DMS114 treated with DMSO at 0.1 percent for 48 hours (cell line): ENCODE measurements around the gene ADAR.

Experiments
- DNase-seq: peaks from one replicate; lab custom pipeline; 2025; ENCODE audit not compliant: unreplicated experiment; lab: John Stamatoyannopoulos, UW

ADAR gene

GRCh38 chr1:154559466-154560044, 48.4 kb downstream of the ADAR start:
- DNase-seq, result peak; percentile 93

GRCh38 chr1:154558720-154559465, 49.1 kb downstream of the ADAR start:
- DNase-seq, result peak; percentile 100

DNA sequence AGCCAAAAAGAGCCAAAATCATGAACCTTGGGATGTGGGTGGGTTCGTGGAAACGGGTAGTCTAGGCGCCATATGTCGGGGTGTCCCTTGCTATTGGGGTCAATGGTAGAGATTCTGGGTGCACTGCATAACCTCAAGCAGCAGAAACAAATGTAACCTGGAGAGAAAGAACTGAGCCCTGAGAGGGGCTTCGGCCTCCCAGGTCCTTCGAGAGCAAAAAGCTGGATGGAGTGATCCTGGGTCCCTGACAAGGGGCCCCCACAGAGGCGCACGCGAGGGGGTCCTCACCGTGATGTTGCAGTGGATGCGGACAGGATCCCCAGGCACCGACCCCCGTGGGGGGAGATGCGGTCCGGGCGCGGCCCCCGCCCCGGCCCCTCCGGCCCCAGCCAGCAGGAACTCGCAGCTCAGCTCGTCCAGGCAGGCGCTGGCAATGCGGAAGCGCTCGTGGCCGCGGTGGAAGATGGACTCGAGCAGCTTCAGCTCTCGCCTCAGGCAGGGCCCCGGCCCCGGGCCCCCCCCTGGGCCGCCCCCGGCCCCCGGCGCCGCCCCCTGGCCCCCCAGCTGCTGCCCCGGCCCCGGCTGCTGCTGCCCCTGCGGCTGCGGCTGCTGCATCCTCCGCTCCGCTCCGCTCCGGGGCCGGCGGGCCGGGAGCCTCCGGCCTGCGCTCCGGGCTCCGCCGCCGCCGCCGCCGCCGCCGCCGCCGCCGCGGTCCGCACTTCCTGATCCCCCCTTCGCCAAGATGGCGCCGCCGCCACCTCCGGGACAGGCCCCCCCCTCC, 49.9 kb downstream of the ADAR start, which contains the start of gene UBE2Q1:
TSS of gene UBE2Q1 (minus strand) at position 724 of the 781 bp plus-strand sequence. CDS start at position 615, 109 bp downstream.
- no peak for DNase-seq

- no peak for DNase-seq
These were observed 50.6 kb downstream of the ADAR start for GRCh38 chr1:154557248-154557938.

- no peak for DNase-seq
These were observed 51.6 kb downstream of the ADAR start for GRCh38 chr1:154556422-154556821.

DNA sequence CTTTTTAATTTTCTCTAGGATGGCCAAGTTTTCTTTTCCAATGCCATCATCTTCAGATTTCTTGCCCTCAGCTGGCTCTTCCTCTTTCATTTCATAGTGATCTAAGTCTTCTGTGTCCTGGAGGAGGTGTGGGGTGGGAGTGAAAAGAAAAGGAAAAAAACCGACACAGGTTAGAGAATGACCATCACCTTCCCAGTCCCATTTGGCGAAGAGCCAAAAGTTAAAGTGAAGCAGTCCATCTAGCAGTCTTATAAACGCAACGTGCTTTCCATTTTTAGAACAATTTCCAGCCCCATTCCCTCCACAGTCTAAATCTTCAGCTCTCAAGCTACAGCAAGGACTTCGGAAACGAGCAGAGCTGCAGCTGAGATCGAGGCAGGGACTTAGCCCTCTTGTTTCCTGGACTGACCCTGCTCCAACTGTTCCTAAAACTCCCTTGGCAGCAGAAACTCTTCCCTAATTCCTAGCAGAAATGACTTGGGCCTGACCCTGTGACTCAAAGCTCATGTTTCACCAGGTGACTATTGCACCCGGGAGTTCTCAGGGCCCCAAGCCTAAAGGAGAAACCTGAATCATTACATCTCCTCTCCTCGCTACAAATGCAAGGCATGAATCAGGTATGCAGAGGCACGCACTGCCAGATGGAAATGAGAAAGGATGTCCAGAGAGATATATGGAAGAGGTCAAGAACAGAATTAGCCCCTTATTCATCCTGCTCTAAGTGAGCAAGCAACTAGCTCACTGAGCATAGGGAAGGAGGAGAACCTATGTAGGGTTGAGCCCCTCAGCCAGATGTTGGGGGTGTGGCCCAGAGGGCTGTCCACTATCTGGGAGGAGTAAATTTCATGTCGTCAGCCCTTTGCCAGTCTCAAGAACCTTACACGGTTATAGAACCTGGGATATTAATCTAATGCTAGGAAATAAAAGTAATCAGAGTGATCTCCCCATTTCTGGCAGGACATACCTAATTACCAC, 54.6 kb downstream of the ADAR start:
- DNase-seq, result no peak

DNA sequence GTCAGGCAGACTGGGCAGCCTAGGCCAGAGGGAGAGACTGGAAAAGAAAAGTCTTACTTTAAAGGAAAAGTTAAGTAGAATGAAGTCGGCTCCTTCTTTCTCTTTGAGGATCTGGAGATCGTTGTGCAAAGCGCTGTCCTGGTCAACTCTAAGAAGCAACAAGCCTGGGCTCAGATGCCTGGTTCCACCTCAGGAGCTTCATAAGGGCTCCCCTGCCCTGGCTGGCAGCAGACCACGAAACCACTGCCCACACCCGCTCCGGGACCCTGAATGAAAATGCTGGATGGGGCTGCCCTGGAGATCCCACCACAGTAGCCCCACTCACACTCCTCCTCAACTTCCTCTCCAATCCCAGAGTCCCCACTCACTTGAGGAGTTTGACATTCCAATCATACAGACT, 56.0 kb downstream of the ADAR start:
- no peak for DNase-seq

DNA sequence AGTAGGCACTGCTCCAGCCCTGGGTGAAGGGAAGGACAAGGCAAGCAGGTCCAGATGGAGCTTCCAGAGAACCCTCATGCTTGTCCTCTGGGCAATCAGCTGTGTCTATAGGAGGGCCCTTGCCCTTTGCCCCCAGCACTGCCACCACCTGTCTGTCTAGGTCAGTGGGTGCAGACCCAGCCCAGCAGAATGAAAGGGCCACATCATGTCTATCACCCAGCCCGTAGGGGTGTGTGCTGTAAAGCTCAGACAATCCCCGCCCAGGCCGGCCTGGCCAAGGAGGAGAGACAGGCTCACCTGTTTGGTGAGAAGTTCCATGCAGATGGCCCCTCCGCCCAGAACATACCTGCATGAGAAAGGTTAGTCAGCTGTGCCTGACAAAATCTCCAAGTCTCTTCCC, 56.5 kb downstream of the ADAR start:
- no peak for DNase-seq

GRCh38 chr1:154550657-154551056, 57.3 kb downstream of the ADAR start:
- DNase-seq, result no peak

GRCh38 chr1:154550070-154550469, 57.9 kb downstream of the ADAR start:
- DNase-seq, result no peak

DNA sequence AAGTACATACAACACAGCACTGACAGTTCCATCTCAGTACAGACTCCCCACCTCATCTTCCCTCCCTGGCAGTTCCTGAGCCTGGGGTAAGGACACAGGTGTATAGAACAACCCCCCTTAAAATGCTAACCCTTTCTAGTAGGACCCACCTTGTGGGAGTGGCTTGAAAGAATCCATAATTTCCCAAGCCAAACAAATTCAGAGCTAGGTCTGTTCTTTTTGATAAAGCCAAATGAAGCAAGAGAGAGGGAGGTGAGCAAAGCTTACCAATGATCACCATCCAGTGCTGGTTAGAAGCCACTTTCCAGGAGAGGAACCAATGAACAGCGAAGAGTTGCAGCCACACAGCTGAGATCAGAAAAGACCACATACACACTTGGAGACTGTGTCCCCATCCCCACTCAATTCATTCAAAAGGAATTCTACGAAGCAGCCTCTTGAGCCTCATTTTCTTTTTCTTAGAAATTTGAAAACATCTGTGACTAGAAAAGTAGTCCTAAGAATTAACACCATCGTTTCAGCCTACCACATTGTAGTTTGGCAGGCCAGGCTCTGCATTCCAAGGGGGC, 58.7 kb downstream of the ADAR start:
- no peak for DNase-seq

GRCh38 chr1:154548028-154548427, 60.0 kb downstream of the ADAR start:
- no peak for DNase-seq

DNA sequence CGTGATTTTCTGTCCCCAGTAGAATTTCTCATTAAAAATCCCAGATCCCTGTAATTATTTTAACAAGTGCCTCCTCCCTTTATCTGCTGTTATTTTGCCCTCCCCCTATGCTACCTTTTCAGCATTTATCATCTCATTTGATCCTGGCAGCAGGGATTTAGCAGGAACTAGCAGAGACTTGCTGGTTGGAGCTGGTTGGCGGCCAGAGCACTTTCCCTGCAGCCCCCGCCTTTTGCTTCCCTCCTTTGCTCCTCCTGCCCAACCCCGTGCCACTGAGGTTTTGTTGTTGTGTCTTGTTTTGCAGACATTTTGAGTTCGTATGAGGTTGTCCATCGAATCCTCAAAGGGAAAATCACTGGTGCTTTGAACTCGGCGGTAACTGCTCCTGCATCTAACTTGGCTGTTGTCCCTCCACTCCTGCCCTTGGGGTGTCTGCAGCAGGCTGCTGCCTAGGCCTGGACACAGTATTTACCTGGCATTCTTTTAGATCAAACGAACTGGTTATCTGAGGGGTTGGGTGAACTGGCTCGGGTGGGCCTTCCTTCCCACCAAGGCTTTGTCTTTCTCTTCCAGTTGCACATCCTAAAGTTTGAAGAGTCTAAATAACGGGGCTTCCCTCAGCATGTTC, 60.8 kb downstream of the ADAR start:
- DNase-seq, result no peak

GRCh38 chr1:154546264-154547063, 61.5 kb downstream of the ADAR start:
- DNase-seq, result peak; percentile 63

GRCh38 chr1:154541231-154541630, 66.8 kb downstream of the ADAR start:
- no peak for DNase-seq

DNA sequence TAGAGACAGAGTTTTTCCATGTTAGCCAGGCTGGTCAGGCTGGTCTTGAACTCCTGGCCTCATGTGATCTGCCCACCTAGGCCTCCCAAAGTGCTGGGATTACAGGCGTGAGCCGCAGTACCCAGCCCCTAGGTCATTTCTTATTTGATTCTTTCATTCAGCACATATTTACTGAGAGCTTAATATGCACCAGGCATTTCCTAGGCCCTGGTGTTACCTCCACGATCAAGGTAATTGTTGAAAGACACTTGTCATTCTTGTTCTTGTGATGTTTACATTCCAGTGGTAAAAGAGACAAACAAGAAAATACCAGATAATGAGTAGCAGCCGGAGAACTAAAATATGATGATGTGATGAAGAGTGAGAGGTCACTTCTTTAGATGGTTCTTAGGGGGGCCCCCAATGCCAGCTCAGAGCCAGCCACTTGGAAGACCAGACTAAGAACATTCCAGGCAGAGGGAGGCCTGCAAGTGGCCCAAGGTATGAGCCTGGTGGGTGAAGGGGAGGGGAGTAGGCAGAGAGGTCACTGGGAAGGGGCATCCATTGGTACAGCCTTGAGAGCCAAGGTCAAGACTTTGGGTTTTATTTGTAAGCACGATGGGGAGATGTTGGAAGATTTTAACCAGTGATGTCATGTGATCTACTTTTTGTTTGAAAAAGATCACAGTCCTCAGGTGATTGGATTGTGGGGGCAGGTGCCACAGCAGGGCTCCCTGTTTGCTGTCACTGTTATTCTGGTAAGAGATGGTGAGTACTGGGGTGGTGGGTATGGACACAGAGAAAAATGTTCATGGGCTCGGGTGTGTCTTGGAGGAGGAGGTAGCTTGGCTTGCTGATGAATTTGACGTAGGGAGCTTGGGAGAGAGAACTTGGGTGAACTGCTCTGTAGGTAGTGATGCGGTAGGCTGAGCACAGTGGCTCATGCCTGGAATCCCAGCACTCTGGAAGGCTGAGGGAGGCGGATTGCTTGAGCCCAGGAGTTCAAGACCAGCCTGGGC, 68.2 kb downstream of the ADAR start:
- DNase-seq, result no peak

DNA sequence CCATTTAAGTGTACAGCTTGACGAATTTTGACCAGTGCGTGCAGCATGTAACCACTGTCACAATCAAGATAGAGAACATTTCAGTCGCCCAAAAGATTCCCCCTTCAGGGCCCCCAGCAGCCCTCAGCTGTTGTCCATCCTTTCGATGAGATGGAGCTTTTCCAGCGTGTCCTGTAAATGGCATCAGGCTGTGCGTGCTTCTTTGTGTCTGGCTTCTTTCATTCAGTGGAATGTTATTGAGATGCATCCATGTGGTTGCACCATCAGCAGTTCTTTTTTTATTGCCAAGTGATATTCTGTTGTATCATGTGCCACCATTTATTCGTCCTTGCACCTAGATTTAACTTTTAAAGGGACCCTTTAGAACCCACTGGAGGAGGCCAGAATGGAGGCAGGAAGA, 71.4 kb downstream of the ADAR start:
- DNase-seq, result no peak
